Measurements from ENCODE around the gene CNGA4.
A peak's percentile ranks its signal among the peaks of the same experiment; 100 is the strongest.
"Not testable (repeated sequence)": the region's sequence is repeated elsewhere in the genome, so short reads cannot be mapped to it uniquely, and the experiment has no call there.

Gene CNGA4

GRCh38 chr11:6269994-6270393 is 31.1 kb downstream of the CNGA4 start:
- DNase-seq, result peak; percentile 7

GRCh38 chr11:6270584-6271246 is 31.8 kb downstream of the CNGA4 start:
- DNase-seq, result no peak

GRCh38 chr11:6271598-6271997 is 32.7 kb downstream of the CNGA4 start:
- DNase-seq, result no peak

GRCh38 chr11:6273188-6273587 is 34.3 kb downstream of the CNGA4 start:
- no peak for DNase-seq

GRCh38 chr11:6280809-6281208 is 41.9 kb downstream of the CNGA4 start:
- DNase-seq, result not testable (repeated sequence)

- no peak for DNase-seq
Measured at GRCh38 chr11:6283453-6284023, 44.6 kb downstream of the CNGA4 start.

GRCh38 chr11:6284250-6284649 is 45.4 kb downstream of the CNGA4 start:
- DNase-seq, result no peak

- no peak for DNase-seq
Measured at GRCh38 chr11:6285019-6285418, 46.1 kb downstream of the CNGA4 start.

Data from CD4-positive, alpha-beta T cell treated with Interleukin-10 for 1 hour (primary cell).